ENCODE data around the gene COL4A2.

COL4A2 gene

DNA sequence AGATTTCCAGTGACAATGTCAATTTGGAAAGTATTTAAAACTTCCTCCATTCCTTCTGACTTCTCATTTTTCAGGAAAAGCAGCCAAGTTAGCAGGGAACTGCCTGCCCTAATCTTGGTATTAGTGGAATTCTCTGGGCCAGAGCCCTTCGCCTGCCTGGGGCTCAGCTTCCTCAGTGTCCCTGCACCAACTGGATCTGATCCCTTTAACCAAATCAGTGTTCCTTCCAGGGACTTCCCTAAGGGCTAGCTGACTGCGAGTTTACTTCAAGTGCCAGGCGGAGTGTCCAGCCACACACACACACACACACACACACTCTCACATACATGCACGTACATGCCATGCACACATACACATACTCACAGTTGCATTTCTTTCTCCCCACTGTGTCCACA is 234.4 kb downstream of the COL4A2 start:
- Histone ChIP-seq H4K20me1 (ENCODE audit: insufficient read depth) (no peaks in the 10 kb centered on the region), H3K4me2 (no peak overlapping the region), H3K4me1 (ENCODE audit: low read depth, poor library complexity, severe bottlenecking) (no peaks in the 10 kb centered on the region), H2AFZ (ENCODE audit: low read depth) (no peak overlapping the region), H3K4me3 (IDR thresholded peaks at IDR 0.05; ENCODE audit: insufficient read depth, low read depth, low read length) (no peak overlapping the region), H3K36me3 (ENCODE audit: insufficient read depth) (no peaks in the 10 kb centered on the region), H3K9ac (no peak overlapping the region), H3K79me2 (ENCODE audit: insufficient read depth, low read depth) (no peaks in the 10 kb centered on the region), H3K27me3 (ENCODE audit: insufficient read depth, low read depth) (no peaks in the 10 kb centered on the region), H3K27ac (no peak overlapping the region)
- TF ChIP-seq, protein P1, sequence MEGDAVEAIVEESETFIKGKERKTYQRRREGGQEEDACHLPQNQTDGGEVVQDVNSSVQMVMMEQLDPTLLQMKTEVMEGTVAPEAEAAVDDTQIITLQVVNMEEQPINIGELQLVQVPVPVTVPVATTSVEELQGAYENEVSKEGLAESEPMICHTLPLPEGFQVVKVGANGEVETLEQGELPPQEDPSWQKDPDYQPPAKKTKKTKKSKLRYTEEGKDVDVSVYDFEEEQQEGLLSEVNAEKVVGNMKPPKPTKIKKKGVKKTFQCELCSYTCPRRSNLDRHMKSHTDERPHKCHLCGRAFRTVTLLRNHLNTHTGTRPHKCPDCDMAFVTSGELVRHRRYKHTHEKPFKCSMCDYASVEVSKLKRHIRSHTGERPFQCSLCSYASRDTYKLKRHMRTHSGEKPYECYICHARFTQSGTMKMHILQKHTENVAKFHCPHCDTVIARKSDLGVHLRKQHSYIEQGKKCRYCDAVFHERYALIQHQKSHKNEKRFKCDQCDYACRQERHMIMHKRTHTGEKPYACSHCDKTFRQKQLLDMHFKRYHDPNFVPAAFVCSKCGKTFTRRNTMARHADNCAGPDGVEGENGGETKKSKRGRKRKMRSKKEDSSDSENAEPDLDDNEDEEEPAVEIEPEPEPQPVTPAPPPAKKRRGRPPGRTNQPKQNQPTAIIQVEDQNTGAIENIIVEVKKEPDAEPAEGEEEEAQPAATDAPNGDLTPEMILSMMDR (conservative IDR thresholded peaks at IDR 0.05; ENCODE audit: low read depth, low read length) = no peak

DNA sequence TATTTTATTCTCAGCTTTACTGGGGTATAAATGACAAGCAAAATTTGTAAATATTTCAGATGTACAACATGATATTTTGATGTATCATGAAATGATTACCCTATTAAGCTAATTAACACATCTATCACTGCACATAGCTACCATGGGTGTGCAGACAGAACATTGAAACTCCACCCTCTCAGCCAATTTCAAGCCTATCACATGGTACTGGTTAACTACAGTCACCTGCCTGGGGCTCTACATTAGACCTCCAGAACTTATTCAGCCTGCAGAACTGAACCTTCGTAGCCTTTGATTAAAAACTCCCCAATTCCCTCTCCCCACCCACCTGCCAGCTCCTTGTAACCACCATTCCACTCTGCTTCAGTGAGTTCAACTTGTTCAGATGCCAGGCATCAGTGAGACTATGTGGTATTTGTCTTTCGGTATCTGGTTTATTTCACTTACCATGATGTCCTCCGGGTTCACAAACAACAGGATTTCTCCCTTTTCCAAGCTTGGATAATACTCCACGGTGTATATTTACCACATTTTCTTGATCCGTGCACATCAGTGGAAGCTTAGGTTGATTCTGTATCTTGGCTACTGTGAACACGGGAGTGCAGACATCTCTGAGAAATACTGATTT is 235.2 kb downstream of the COL4A2 start:
- Histone ChIP-seq H3K4me1 (ENCODE audit: low read depth, poor library complexity, severe bottlenecking) (no peaks in the 10 kb centered on the region), H3K4me3 (IDR thresholded peaks at IDR 0.05; ENCODE audit: insufficient read depth, low read depth, low read length) (no peak overlapping the region), H3K79me2 (ENCODE audit: insufficient read depth, low read depth) (no peaks in the 10 kb centered on the region), H3K9ac (no peak overlapping the region), H4K20me1 (ENCODE audit: insufficient read depth) (no peaks in the 10 kb centered on the region), H3K27ac (no peak overlapping the region), H3K4me2 (no peak overlapping the region), H3K27me3 (ENCODE audit: insufficient read depth, low read depth) (no peaks in the 10 kb centered on the region), H3K36me3 (ENCODE audit: insufficient read depth) (no peaks in the 10 kb centered on the region), H2AFZ (ENCODE audit: low read depth) (no peak overlapping the region)
- TF ChIP-seq, protein P1 (conservative IDR thresholded peaks at IDR 0.05; ENCODE audit: low read depth, low read length) = no peak

DNA sequence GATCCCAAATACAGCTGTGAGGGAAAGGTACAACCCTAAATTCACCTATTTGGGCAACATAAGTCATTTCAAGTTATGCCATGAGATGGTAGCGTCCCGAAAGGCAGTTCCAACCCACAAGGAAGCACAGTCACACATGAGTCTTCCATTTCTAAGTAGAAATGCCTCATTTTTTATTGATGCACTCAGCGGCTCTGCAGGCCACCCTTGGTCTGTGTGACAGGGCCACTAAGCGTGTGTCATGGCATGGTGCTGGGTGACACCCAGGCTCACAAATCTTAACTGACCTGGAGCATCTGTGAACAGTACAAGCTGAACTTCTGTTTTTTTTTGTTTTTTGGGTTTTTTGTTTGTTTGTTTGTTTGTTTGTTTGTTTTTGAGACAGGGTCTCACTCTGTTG is 239.3 kb downstream of the COL4A2 start:
- Histone ChIP-seq H2AFZ (ENCODE audit: low read depth) (no peak overlapping the region), H3K9ac (no peak overlapping the region), H3K27me3 (ENCODE audit: insufficient read depth, low read depth) (no peaks in the 10 kb centered on the region), H4K20me1 (ENCODE audit: insufficient read depth) (no peaks in the 10 kb centered on the region), H3K27ac (no peak overlapping the region), H3K4me1 (ENCODE audit: low read depth, poor library complexity, severe bottlenecking) (no peaks in the 10 kb centered on the region), H3K36me3 (ENCODE audit: insufficient read depth) (no peaks in the 10 kb centered on the region), H3K4me3 (IDR thresholded peaks at IDR 0.05; ENCODE audit: insufficient read depth, low read depth, low read length) (no peak overlapping the region), H3K4me2 (no peak overlapping the region), H3K79me2 (ENCODE audit: insufficient read depth, low read depth) (no peaks in the 10 kb centered on the region)
- TF ChIP-seq, protein P1 (conservative IDR thresholded peaks at IDR 0.05; ENCODE audit: low read depth, low read length) = no peak

DNA sequence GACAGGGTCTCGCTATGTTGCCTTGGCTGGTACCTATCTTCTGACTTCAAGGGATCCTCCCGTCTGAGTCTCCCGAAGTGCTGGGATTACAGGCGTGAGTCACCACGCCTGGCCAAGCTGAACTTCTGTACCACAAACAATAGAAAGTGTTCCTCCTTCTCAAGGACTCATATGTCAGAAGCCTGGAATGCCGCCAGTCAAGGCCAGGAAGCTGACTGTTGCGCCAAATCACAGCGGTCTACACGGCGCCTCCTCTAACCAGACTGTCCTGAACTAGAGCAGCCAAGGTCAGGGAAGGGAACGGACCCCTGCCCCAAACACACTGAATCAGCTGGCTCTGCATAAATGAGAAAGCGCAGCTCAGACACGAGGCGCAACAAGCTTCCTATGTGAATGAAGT is 239.8 kb downstream of the COL4A2 start:
- no peak overlapping the region for H2AFZ ChIP-seq (ENCODE audit: low read depth)
- H3K9ac ChIP-seq = no peak overlapping the region
- no peaks in the 10 kb centered on the region for H3K27me3 ChIP-seq (ENCODE audit: insufficient read depth, low read depth)
- H3K4me1 ChIP-seq (ENCODE audit: low read depth, poor library complexity, severe bottlenecking) = no peaks in the 10 kb centered on the region
- no peaks in the 10 kb centered on the region for H3K79me2 ChIP-seq (ENCODE audit: insufficient read depth, low read depth)
- no peaks in the 10 kb centered on the region for H4K20me1 ChIP-seq (ENCODE audit: insufficient read depth)
- H3K4me2 ChIP-seq = no peak overlapping the region
- H3K36me3 ChIP-seq (ENCODE audit: insufficient read depth) = no peaks in the 10 kb centered on the region
- no peak overlapping the region for H3K27ac ChIP-seq
- no peak overlapping the region for H3K4me3 ChIP-seq (IDR thresholded peaks at IDR 0.05; ENCODE audit: insufficient read depth, low read depth, low read length)
- TF ChIP-seq, protein P1 (conservative IDR thresholded peaks at IDR 0.05; ENCODE audit: low read depth, low read length) = no peak
